Measurements from ENCODE around the gene MAGEA1. TPM values are rescaled to one million over a fixed set of nuclear protein-coding genes. Genes with fewer than 3 reads are reported as not detected.
"Not testable (repeated sequence)": the region's sequence is repeated elsewhere in the genome, so short reads cannot be mapped to it uniquely, and the experiment has no call there.

The MAGEA1 gene
- not detected in 2 replicates for total RNA-seq (ENCODE audit: low replicate concordance)

- no peak for DNase-seq (ENCODE audit: low read depth)
- no peak for TF ChIP-seq CTCF (IDR thresholded peaks at IDR 0.05; ENCODE audit: insufficient read depth, low read length)
- H3K4me3 ChIP-seq (ENCODE audit: low read depth, low read length) = no peak within 1 kb of the TSS
These were observed at the start of gene MAGEA1 for GRCh38 chrX:153179131-153179530. MAGEA1 (plus strand) TSS chrX:153179284; CDS start chrX:153182390, 3,106 bp downstream.

GRCh38 chrX:153132924-153133323, 46.2 kb upstream of the MAGEA1 start:
- not testable (repeated sequence) for DNase-seq (ENCODE audit: low read depth); H3K4me3 ChIP-seq (ENCODE audit: low read depth, low read length)

- H3K4me3 ChIP-seq (ENCODE audit: low read depth, low read length); DNase-seq (ENCODE audit: low read depth): not testable (repeated sequence)
These were observed 40.0 kb upstream of the MAGEA1 start for GRCh38 chrX:153139074-153139473.

GRCh38 chrX:153146288-153146687, 32.8 kb upstream of the MAGEA1 start:
- DNase-seq (ENCODE audit: low read depth) = not testable (repeated sequence)

GRCh38 chrX:153153516-153153915, 25.6 kb upstream of the MAGEA1 start:
- no peak for DNase-seq (ENCODE audit: low read depth)
- H3K4me3 ChIP-seq (ENCODE audit: low read depth, low read length) = no peak overlapping the region
- no peak for TF ChIP-seq CTCF (IDR thresholded peaks at IDR 0.05; ENCODE audit: insufficient read depth, low read length)

More at GRCh38 chrX:153146288-153146687, 32.8 kb upstream of the MAGEA1 start:
- H3K4me3 ChIP-seq (ENCODE audit: low read depth, low read length) = not testable (repeated sequence)

GRCh38 chrX:153157450-153157849, 21.6 kb upstream of the MAGEA1 start:
- TF ChIP-seq CTCF (IDR thresholded peaks at IDR 0.05; ENCODE audit: insufficient read depth, low read length) = no peak
- no peak for DNase-seq (ENCODE audit: low read depth)
- no peak overlapping the region for H3K4me3 ChIP-seq (ENCODE audit: low read depth, low read length)

- H3K4me3 ChIP-seq (ENCODE audit: low read depth, low read length) = no peak overlapping the region
- DNase-seq (ENCODE audit: low read depth) = no peak
- TF ChIP-seq CTCF (IDR thresholded peaks at IDR 0.05; ENCODE audit: insufficient read depth, low read length) = no peak
These were observed 20.8 kb upstream of the MAGEA1 start for GRCh38 chrX:153158319-153158718.

- TF ChIP-seq CTCF (IDR thresholded peaks at IDR 0.05; ENCODE audit: insufficient read depth, low read length) = no peak
- DNase-seq (ENCODE audit: low read depth) = no peak
- no peak overlapping the region for H3K4me3 ChIP-seq (ENCODE audit: low read depth, low read length)
These were observed 17.1 kb upstream of the MAGEA1 start for GRCh38 chrX:153161952-153162351.

- no peak for DNase-seq (ENCODE audit: low read depth)
- TF ChIP-seq CTCF (IDR thresholded peaks at IDR 0.05; ENCODE audit: insufficient read depth, low read length) = no peak
- H3K4me3 ChIP-seq (ENCODE audit: low read depth, low read length) = no peak overlapping the region
These were observed 14.4 kb upstream of the MAGEA1 start for GRCh38 chrX:153164733-153165132.

- not testable (repeated sequence) for DNase-seq (ENCODE audit: low read depth); H3K4me3 ChIP-seq (ENCODE audit: low read depth, low read length)
These were observed 10.7 kb upstream of the MAGEA1 start for GRCh38 chrX:153168423-153168822.

All from fibroblast of the aortic adventitia (primary cell).